GM12892 (cell line): ENCODE data around the gene ITPR1.

ENCODE experiments used
- POLR2A ChIP-seq: IDR thresholded peaks from 2 replicates; pipeline ENCODE4 v1.6.1; 2011; ENCODE audit warnings: low read depth, low read length, control low read depth
- POLR2AphosphoS5 ChIP-seq: IDR thresholded peaks from 2 replicates; pipeline ENCODE4 v1.6.1; 2011; ENCODE audit warnings: low read depth, low read length, control low read depth
- TAF1 ChIP-seq: IDR thresholded peaks from 2 replicates; pipeline ENCODE4 v1.6.1; 2011; ENCODE audit warnings: low read depth, mild to moderate bottlenecking, control low read depth, low read length, borderline replicate concordance

DNA sequence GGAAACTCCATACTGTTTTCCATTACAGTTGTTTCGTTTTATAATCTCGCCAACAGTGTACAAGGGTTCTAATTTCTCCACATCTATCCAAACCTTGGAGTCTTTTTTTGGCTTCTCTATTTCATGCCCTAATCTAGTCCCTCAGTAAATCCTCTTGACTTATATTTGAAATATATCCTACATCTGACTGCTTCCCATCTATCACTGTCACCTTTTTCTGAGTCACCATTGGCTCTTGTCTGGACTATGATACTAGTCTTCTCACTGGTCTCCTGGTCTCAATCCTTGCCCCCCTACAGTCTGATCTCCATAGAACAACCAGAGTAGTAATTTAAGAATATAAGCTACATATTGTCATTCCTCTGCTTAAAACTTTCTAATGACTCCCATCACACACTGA, 80.0 kb downstream of the ITPR1 start:
- no peak for TF ChIP-seq POLR2A
- no peak for TF ChIP-seq POLR2AphosphoS5
- TF ChIP-seq TAF1 = no peak
